ENCODE results near the gene ZIC1.

DNA sequence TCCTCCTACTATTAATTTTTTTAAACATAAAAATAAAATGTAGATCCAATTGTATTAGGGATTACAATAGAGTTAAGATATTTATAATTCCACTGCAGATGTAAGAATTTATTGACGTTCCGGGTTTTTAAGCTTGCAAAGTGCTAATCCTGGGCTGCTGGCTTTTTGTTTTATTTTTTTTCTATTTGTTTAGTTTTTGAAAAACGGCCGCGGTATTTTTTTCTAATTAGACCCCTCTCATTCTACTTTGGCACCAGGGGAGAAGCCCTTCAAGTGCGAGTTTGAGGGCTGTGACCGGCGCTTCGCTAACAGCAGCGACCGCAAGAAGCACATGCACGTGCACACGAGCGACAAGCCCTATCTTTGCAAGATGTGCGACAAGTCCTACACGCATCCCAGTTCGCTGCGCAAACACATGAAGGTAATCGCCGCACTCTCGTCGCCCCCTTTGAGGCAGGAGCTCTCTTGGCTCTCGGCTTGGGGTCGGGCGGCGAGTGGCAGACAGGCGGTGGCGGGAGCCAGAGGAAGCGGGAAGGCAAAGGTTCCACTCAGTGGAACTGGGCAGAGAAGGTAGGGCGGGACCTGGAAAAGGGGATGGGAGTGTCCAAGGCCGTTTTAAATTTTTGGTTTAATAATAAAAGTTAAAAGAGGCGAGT, 3.2 kb downstream of the ZIC1 start:
- TF ChIP-seq, protein P1, sequence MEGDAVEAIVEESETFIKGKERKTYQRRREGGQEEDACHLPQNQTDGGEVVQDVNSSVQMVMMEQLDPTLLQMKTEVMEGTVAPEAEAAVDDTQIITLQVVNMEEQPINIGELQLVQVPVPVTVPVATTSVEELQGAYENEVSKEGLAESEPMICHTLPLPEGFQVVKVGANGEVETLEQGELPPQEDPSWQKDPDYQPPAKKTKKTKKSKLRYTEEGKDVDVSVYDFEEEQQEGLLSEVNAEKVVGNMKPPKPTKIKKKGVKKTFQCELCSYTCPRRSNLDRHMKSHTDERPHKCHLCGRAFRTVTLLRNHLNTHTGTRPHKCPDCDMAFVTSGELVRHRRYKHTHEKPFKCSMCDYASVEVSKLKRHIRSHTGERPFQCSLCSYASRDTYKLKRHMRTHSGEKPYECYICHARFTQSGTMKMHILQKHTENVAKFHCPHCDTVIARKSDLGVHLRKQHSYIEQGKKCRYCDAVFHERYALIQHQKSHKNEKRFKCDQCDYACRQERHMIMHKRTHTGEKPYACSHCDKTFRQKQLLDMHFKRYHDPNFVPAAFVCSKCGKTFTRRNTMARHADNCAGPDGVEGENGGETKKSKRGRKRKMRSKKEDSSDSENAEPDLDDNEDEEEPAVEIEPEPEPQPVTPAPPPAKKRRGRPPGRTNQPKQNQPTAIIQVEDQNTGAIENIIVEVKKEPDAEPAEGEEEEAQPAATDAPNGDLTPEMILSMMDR (conservative IDR thresholded peaks at IDR 0.05; ENCODE audit: low read length): no peak
- no peak for TF ChIP-seq EZH2phosphoT487 (IDR thresholded peaks at IDR 0.05; ENCODE audit: borderline replicate concordance, low read depth, low read length)
